K562 (cell line): ENCODE data around the gene RHOU. TPM values are rescaled to one million over a fixed set of nuclear protein-coding genes. Genes with fewer than 3 reads are reported as not detected.

ENCODE experiments used
- ATAC-seq: fragments of 200-7000 bp; cut with Tn5 transposase; 3 replicates; pipeline ENCODE4 v1.9.1; 2020; ENCODE audit warnings: moderate library complexity
- BruUV-seq: library from RNA; stranded (reverse); fragments of 400-500 nt; replicated peaks from 2 replicates; lab custom pipeline; 2021; lab: Mats Ljungman, UMichigan
- CTCF ChIA-PET: fragments of 300-600 bp; formaldehyde crosslinking; extraction: SDS; loops from one replicate; lab custom pipeline; 2021; ENCODE audit warnings: low intra/inter-chr PET ratio; lab: Yijun Ruan, JAX
- POLR2A ChIA-PET: fragments of 300-600, 350-650 bp; sonication (Branson Sonifier 250); formaldehyde crosslinking; extraction: SDS; loops from one replicate; lab custom pipeline; 2021; ENCODE audit warnings: antibody characterized with exemption, inconsistent platforms; lab: Yijun Ruan, JAX
- DNase-seq, 4 experiments: peaks; one replicate each; pipeline versions ENCODE4 v3.0.0 to v3.0.0-alpha.2; 2011 to 2018; ENCODE audit warnings: low spot score in 3 of 4, mixed read lengths in 3 of 4; ENCODE audit errors: extremely low read depth in 1 of 4
- FAIRE-seq: peaks from 2 replicates; lab custom pipeline; 2011; peaks lifted over from hg19 to GRCh38; lab: Jason Lieb, UNC
- H2AFZ ChIP-seq: 2 replicates; pipeline ENCODE4 v1.6.0; 2011; ENCODE audit warnings: low read depth, low read length, control low read depth, inconsistent platforms
- H3K27ac ChIP-seq: fragments of 200-600 bp; 3 replicates; pipeline ENCODE4 v1.8.0; 2011; ENCODE audit warnings: low read depth, mild to moderate bottlenecking, control low read depth, inconsistent platforms, low read length, moderate library complexity, mixed read lengths; ENCODE audit errors: extremely low read depth
- H3K27me3 ChIP-seq, 2 experiments: fragments of 300-600 bp in 1 of 2; 2 replicates in 1 of 2; 3 replicates in 1 of 2; pipeline versions ENCODE4 v1.6.0 to v1.8.0; 2011; ENCODE audit warnings: inconsistent platforms in 2 of 2, low read length in 2 of 2, mild to moderate bottlenecking in 1 of 2, mixed read lengths in 1 of 2, moderate library complexity in 1 of 2; ENCODE audit not compliant: control insufficient read depth in 2 of 2, insufficient read depth in 2 of 2
- H3K36me3 ChIP-seq: fragments of 300-600 bp; 3 replicates; pipeline ENCODE4 v1.8.0; 2011; ENCODE audit warnings: mild to moderate bottlenecking, low read length, inconsistent platforms; ENCODE audit not compliant: control insufficient read depth, insufficient read depth
- H3K4me1 ChIP-seq, 2 experiments: fragments of 200-600 bp in 1 of 2; replicated peaks in 1 of 2; 2 replicates in 1 of 2; 3 replicates in 1 of 2; pipeline versions ENCODE4 v1.5.1 to v1.8.0; 2011; ENCODE audit warnings: inconsistent platforms in 2 of 2, low read length in 2 of 2, mild to moderate bottlenecking in 1 of 2, mixed read lengths in 1 of 2, moderate library complexity in 1 of 2; ENCODE audit not compliant: control insufficient read depth in 2 of 2, insufficient read depth in 2 of 2
- H3K4me2 ChIP-seq: 2 replicates; pipeline ENCODE4 v1.6.1; 2011; ENCODE audit warnings: low read length, control low read depth, inconsistent platforms, mixed read lengths; ENCODE audit not compliant: insufficient read depth
- H3K4me3 ChIP-seq: fragments of 200-600 bp; sonication (generic), shearing (Covaris generic); 2 replicates; pipeline ENCODE4 v1.5.1; 2016; ENCODE audit warnings: control low read depth, inconsistent platforms
- H3K79me2 ChIP-seq: fragments of 200-600 bp; 3 replicates; pipeline ENCODE4 v1.8.0; 2011; ENCODE audit warnings: low read length, inconsistent platforms; ENCODE audit not compliant: control insufficient read depth, insufficient read depth
- H3K9ac ChIP-seq, 2 experiments: 2 replicates each; pipeline versions ENCODE4 v1.6.0 to v1.6.1; 2011; ENCODE audit warnings: low read depth in 2 of 2, low read length in 2 of 2, control low read depth in 1 of 2, inconsistent platforms in 1 of 2, mild to moderate bottlenecking in 1 of 2, mixed read lengths in 1 of 2; ENCODE audit not compliant: insufficient read depth in 1 of 2
- H3K9me1 ChIP-seq: one replicate; pipeline ENCODE4 v1.6.0; 2011; ENCODE audit warnings: inconsistent platforms, mild to moderate bottlenecking, low read length, moderate library complexity; ENCODE audit not compliant: control insufficient read depth, insufficient read depth
- H3K9me3 ChIP-seq: replicated peaks from 2 replicates; pipeline ENCODE4 v1.5.1; 2011; ENCODE audit warnings: low read depth, low read length, inconsistent platforms; ENCODE audit not compliant: control insufficient read depth, insufficient read depth
- H4K20me1 ChIP-seq: replicated peaks from 2 replicates; pipeline ENCODE4 v1.6.1; 2011; ENCODE audit warnings: low read length, inconsistent platforms, mixed read lengths; ENCODE audit not compliant: control insufficient read depth, insufficient read depth
- BRCA1 ChIP-seq, 2 experiments: fragments of 450-650 bp in 1 of 2; sonication (generic) in 1 of 2; formaldehyde crosslinking in 1 of 2; IDR thresholded peaks; 2 replicates each; pipeline versions ENCODE4 v1.5.0 to v1.6.1; 2017 to 2020; ENCODE audit warnings: mild to moderate bottlenecking in 1 of 2, missing genetic modification reagents in 1 of 2
- ESRRB ChIP-seq: fragments of 250-450 bp; sonication (Bioruptor Pico); IDR thresholded peaks from 2 replicates; pipeline ENCODE4 v1.5.0; 2020; ENCODE audit warnings: mild to moderate bottlenecking, moderate library complexity, borderline replicate concordance
- KDM4B ChIP-seq, 2 experiments: fragments of 450-650 bp in 1 of 2; sonication (generic) in 1 of 2; IDR thresholded peaks; 2 replicates each; pipeline ENCODE4 v1.6.1; 2016 to 2017; ENCODE audit warnings: borderline replicate concordance in 2 of 2, antibody characterized with exemption in 1 of 2, low read depth in 1 of 2, mild to moderate bottlenecking in 1 of 2
- MYNN ChIP-seq, 2 experiments: sonication (generic); formaldehyde crosslinking in 1 of 2; IDR thresholded peaks; 2 replicates each; pipeline versions ENCODE4 v1.5.0 to v1.6.1; 2016 to 2020; ENCODE audit warnings: antibody characterized with exemption in 1 of 2, missing genetic modification reagents in 1 of 2
- PHB2 ChIP-seq: fragments of 450-650 bp; IDR thresholded peaks from 2 replicates; pipeline ENCODE4 v1.6.1; 2017; ENCODE audit warnings: low read depth
- PHF8 ChIP-seq: fragments of 200-600 bp; sonication (generic); IDR thresholded peaks from 2 replicates; pipeline ENCODE4 v1.6.1; 2012; ENCODE audit warnings: mixed run types, mild to moderate bottlenecking, inconsistent platforms, low read length, moderate library complexity, borderline replicate concordance
- POLR2H ChIP-seq: IDR thresholded peaks from 2 replicates; pipeline ENCODE4 v1.6.1; 2016; ENCODE audit warnings: missing genetic modification characterization, low read depth, mild to moderate bottlenecking, control low read depth, missing compliant biosample characterization, moderate library complexity
- POLR3G ChIP-seq: IDR thresholded peaks from 2 replicates; pipeline ENCODE4 v1.6.1; 2011; ENCODE audit not compliant: insufficient read length, insufficient replicate concordance; ENCODE audit errors: extremely low read depth
- SMC3 ChIP-seq: conservative IDR thresholded peaks from 2 replicates; pipeline ENCODE4 v1.6.1; 2011; ENCODE audit warnings: low read depth, low read length, improper control_type of control experiment; ENCODE audit not compliant: insufficient read depth
- SOX6 ChIP-seq: fragments of 450-650 bp; IDR thresholded peaks from 2 replicates; pipeline ENCODE4 v1.6.1; 2014; ENCODE audit warnings: mild to moderate bottlenecking
- WGBS: fragments of 100-300 bp; shearing (Covaris generic); methylation state at CpG from one replicate; pipeline ENCODE4 v1.1.6; 2016; ENCODE audit warnings: low coverage, mixed read lengths; ENCODE audit not compliant: insufficient coverage; ENCODE audit errors: missing lambda C conversion rate; 5-methylcytosine and 5-hydroxymethylcytosine counted together
- in situ Hi-C: fragments of 300-500 bp; cut with MboI; formaldehyde crosslinking; loops from 4 replicates; pipeline ENCODE4 v1.15.0; 2018; ENCODE audit warnings: inconsistent platforms, mixed read lengths
- intact Hi-C: fragments of 100-400 bp; cut with micrococcal nuclease; formaldehyde crosslinking; loops from 2 replicates; pipeline ENCODE4 v1.14.2; 2022
- polyA plus RNA-seq, 8 experiments: library from polyadenylated mRNA; depleted of rRNA in 4 of 8; stranded (reverse) in 5 of 8; unstranded in 3 of 8; fragments of >200 nt; fragmentation: Nextera tagmentation in 2 of 8; fragmentation: Illumina TruSeq in 1 of 8; extraction: Ambion mirVana in 2 of 8; extraction: Trizol in 1 of 8; gene quantifications; 2 replicates each; pipeline versions ENCODE4 v1.2.1 to v1.2.3, GENCODE V29; 2011 to 2014; ENCODE audit warnings: inconsistent platforms in 1 of 8, missing spikeins in 1 of 8
- total RNA-seq, 7 experiments: library from RNA; depleted of rRNA in 6 of 7; stranded (reverse); fragments of >200 nt in 6 of 7; fragmentation: Illumina TruSeq in 2 of 7; extraction: Trizol in 2 of 7; gene quantifications; 2 replicates each; pipeline versions ENCODE4 v1.2.1 to v1.2.3, GENCODE V29; 2011 to 2021; ENCODE audit warnings: low replicate concordance in 1 of 7
- TF ChIP-seq, protein P1 (sequence below): IDR thresholded peaks from 2 replicates; pipeline ENCODE4 v1.6.1; 2011; ENCODE audit not compliant: insufficient read length; ENCODE audit errors: extremely low read depth
- TF ChIP-seq, protein P2 (sequence below): fragments of 450-650 bp; formaldehyde crosslinking; conservative IDR thresholded peaks from 2 replicates; pipeline ENCODE4 v1.4.0; 2022; ENCODE audit warnings: mild to moderate bottlenecking, missing genetic modification characterization

RHOU gene
- total and polyA plus RNA-seq, 9 of the 15 experiments (the other 6 are each of a cell fraction or from before 2014, with no cell fraction given), result 0.07 TPM; not detected in 8

DNA sequence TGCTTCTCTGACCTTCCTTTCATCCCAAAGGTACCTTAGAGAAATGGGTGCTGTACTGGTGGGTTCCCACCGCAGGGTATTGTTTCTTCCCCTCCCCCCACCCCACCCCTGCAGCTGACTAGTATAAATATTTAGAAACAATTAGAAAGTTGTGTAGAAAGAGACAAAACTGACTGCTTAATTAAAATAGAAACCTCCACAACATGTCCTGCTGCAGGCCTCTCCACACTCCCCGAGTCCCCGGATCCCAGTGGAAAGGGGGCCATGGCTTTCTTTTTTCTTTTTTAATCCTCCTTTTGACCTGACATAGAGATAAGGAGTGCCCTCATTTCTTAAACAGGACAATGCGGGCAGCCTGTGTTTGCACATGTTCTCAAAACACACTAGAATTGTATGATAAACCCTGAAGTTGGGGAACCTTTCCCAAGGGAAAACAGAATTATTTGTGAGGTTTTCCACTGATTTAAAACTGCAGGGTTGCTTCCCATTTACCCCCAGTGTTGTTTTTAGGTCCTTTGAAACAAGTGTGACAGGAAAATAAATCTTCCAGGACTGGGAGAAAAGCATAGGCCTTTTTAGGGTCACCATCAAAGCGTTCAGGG, 1.7 kb downstream of the RHOU start:
- H3K4me3 ChIP-seq, result no peak overlapping the region
- in situ Hi-C loops, result no loop called here
- CTCF ChIA-PET, result interaction anchor here (0.7 kb wide), 1 partner anchor 72 kb away, joined by 9 read pairs; no protein-coding TSS in a partner anchor
- DNase-seq (no peak), ATAC-seq (no peak), FAIRE-seq (no peak)
- H2AFZ ChIP-seq, result no peak overlapping the region
- H3K79me2 ChIP-seq, result no peaks in the 10 kb centered on the region
- peaks cover 7 to 26% of the 10 kb centered on the region in 2 experiments; a peak in 4 of 5 replicates for H3K27me3 ChIP-seq
- intact Hi-C loops, result no loop called here
- H4K20me1 ChIP-seq, result no peaks in the 10 kb centered on the region
- H3K9ac ChIP-seq, result no peak overlapping the region
- H3K9me1 ChIP-seq, result no peaks in the 10 kb centered on the region
- no TSS peak for BruUV-seq
- POLR2A ChIA-PET, result no interaction called here
- no peak overlapping the region for H3K4me2 ChIP-seq
- TF ChIP-seq PHF8 (no peak), POLR3G (no peak), SOX6 (no peak), SMC3 (no peak), BRCA1 (IDR thresholded peaks at IDR 0.05) (no peak), BRCA1 (CRISPR knock-in tag; IDR thresholded peaks at IDR 0.05) (no peak), PHB2 (no peak), KDM4B (IDR thresholded peaks at IDR 0.05; ENCODE audit: borderline replicate concordance in 2 of 2, low read depth in 1 of 2) (no peak), MYNN (IDR thresholded peaks at IDR 0.05) (no peak), MYNN (CRISPR knock-in tag; IDR thresholded peaks at IDR 0.05) (no peak), ESRRB (CRISPR knock-in tag) (no peak), POLR2H (tag) (no peak)
- TF ChIP-seq, protein P1, sequence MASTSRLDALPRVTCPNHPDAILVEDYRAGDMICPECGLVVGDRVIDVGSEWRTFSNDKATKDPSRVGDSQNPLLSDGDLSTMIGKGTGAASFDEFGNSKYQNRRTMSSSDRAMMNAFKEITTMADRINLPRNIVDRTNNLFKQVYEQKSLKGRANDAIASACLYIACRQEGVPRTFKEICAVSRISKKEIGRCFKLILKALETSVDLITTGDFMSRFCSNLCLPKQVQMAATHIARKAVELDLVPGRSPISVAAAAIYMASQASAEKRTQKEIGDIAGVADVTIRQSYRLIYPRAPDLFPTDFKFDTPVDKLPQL, result no peak
- TF ChIP-seq, protein P2, sequence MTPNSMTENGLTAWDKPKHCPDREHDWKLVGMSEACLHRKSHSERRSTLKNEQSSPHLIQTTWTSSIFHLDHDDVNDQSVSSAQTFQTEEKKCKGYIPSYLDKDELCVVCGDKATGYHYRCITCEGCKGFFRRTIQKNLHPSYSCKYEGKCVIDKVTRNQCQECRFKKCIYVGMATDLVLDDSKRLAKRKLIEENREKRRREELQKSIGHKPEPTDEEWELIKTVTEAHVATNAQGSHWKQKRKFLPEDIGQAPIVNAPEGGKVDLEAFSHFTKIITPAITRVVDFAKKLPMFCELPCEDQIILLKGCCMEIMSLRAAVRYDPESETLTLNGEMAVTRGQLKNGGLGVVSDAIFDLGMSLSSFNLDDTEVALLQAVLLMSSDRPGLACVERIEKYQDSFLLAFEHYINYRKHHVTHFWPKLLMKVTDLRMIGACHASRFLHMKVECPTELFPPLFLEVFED (CRISPR knock-in tag), result no peak
- H3K9me3 ChIP-seq, result no peaks in the 10 kb centered on the region
- WGBS, result 0% methylated on average over 5 of the region's 5 CpGs
- no peaks in the 10 kb centered on the region for H3K36me3 ChIP-seq
- H3K4me1 ChIP-seq, result peaks cover 0 to 3% of the 10 kb centered on the region in 2 experiments; a peak in 1 of 5 replicates
- no peak overlapping the region for H3K27ac ChIP-seq
